Neuronal stem cell (in vitro differentiated cells): Measurements from ENCODE around the gene DDT.
A peak's percentile ranks its signal among the peaks of the same experiment; 100 is the strongest.

Experiments
- DNase-seq: peaks from one replicate; pipeline ENCODE4 v3.0.0-alpha.2; 2013; ENCODE audit warnings: low spot score
- H2AFZ ChIP-seq: one replicate; pipeline ENCODE4 v1.6.1; 2013; ENCODE audit warnings: mild to moderate bottlenecking, low read length, inconsistent platforms
- H2AK5ac ChIP-seq: 2 replicates; pipeline ENCODE4 v1.6.1; 2013; ENCODE audit warnings: low read depth, mild to moderate bottlenecking, inconsistent platforms, low read length, moderate library complexity, mixed read lengths
- H2BK120ac ChIP-seq: 2 replicates; pipeline ENCODE4 v1.6.1; 2013; ENCODE audit warnings: low read depth, mild to moderate bottlenecking, inconsistent platforms, low read length, moderate library complexity, mixed read lengths
- H2BK12ac ChIP-seq: one replicate; pipeline ENCODE4 v1.6.1; 2013; ENCODE audit warnings: low read length, inconsistent platforms
- H2BK15ac ChIP-seq: 2 replicates; pipeline ENCODE4 v1.6.1; 2013; ENCODE audit warnings: mild to moderate bottlenecking, low read length, inconsistent platforms, mixed read lengths
- H2BK5ac ChIP-seq: one replicate; pipeline ENCODE4 v1.6.1; 2013; ENCODE audit warnings: inconsistent platforms, mild to moderate bottlenecking, low read length, moderate library complexity
- H3K14ac ChIP-seq: one replicate; pipeline ENCODE4 v1.6.1; 2013; ENCODE audit warnings: low read length, inconsistent platforms
- H3K18ac ChIP-seq: 2 replicates; pipeline ENCODE4 v1.6.1; 2013; ENCODE audit warnings: low read length, inconsistent platforms
- H3K23ac ChIP-seq: 2 replicates; pipeline ENCODE4 v1.6.1; 2013; ENCODE audit warnings: low read depth, mild to moderate bottlenecking, mixed read lengths, low read length, inconsistent platforms; ENCODE audit not compliant: poor library complexity
- H3K27ac ChIP-seq: replicated peaks from 3 replicates; pipeline ENCODE4 v1.5.1; 2013; ENCODE audit warnings: low read length, inconsistent platforms
- H3K27me3 ChIP-seq, 3 experiments: 2 replicates each; pipeline ENCODE4 v1.6.1; 2013; ENCODE audit warnings: low read length in 3 of 3, mild to moderate bottlenecking in 2 of 3, inconsistent platforms in 1 of 3, low read depth in 1 of 3, mixed read lengths in 1 of 3, moderate library complexity in 1 of 3; ENCODE audit not compliant: control insufficient read depth in 3 of 3, insufficient read depth in 3 of 3
- H3K36me3 ChIP-seq, 2 donors: replicated peaks in 1 of 2; 2 replicates each; pipeline ENCODE4 v1.6.1; 2013; ENCODE audit warnings: low read length in 2 of 2; ENCODE audit not compliant: control insufficient read depth in 2 of 2, insufficient read depth in 2 of 2
- H3K4ac ChIP-seq: 2 replicates; pipeline ENCODE4 v1.6.1; 2013; ENCODE audit warnings: inconsistent platforms, mild to moderate bottlenecking, low read length, moderate library complexity
- H3K4me1 ChIP-seq, 2 donors: 1 replicate in 1 of 2; 2 replicates in 1 of 2; pipeline ENCODE4 v1.6.1; 2013; ENCODE audit warnings: low read length in 2 of 2, low read depth in 1 of 2; ENCODE audit not compliant: control insufficient read depth in 2 of 2, insufficient read depth in 1 of 2
- H3K4me2 ChIP-seq: one replicate; pipeline ENCODE4 v1.6.1; 2013; ENCODE audit warnings: mild to moderate bottlenecking, low read length, inconsistent platforms; ENCODE audit not compliant: insufficient read depth, poor library complexity, severe bottlenecking
- H3K4me3 ChIP-seq, 2 donors: 2 replicates each; pipeline ENCODE4 v1.5.1; 2013; ENCODE audit warnings: low read length in 2 of 2, mild to moderate bottlenecking in 2 of 2, inconsistent platforms in 1 of 2, moderate library complexity in 1 of 2
- H3K79me1 ChIP-seq: one replicate; pipeline ENCODE4 v1.6.1; 2013; ENCODE audit warnings: low read depth, mild to moderate bottlenecking, inconsistent platforms, low read length, moderate library complexity
- H3K9ac ChIP-seq: one replicate; pipeline ENCODE4 v1.6.1; 2013; ENCODE audit warnings: mild to moderate bottlenecking, low read depth, low read length, inconsistent platforms; ENCODE audit not compliant: poor library complexity
- H3K9me3 ChIP-seq, 2 donors: replicated peaks in 1 of 2; 2 replicates each; pipeline versions ENCODE3 to v1.6.1; 2013; ENCODE audit warnings: low read length in 2 of 2, mild to moderate bottlenecking in 2 of 2, inconsistent platforms in 1 of 2, low read depth in 1 of 2, mixed read lengths in 1 of 2, moderate library complexity in 1 of 2; ENCODE audit not compliant: control insufficient read depth in 2 of 2, insufficient read depth in 1 of 2
- H4K8ac ChIP-seq: one replicate; pipeline ENCODE4 v1.6.1; 2013; ENCODE audit warnings: low read depth, mild to moderate bottlenecking, inconsistent platforms, low read length, moderate library complexity
- H4K91ac ChIP-seq: one replicate; pipeline ENCODE4 v1.6.1; 2013; ENCODE audit warnings: low read length, low read depth, mild to moderate bottlenecking, inconsistent platforms; ENCODE audit not compliant: poor library complexity
- WGBS, 2 donors: extraction: QIAGEN DNeasy Blood & Tissue Kit; methylation state at CpG; one replicate each; pipeline ENCODE4 v1.1.7; 2013; ENCODE audit warnings: missing lambda C conversion rate in 2 of 2, mixed read lengths in 1 of 2; ENCODE audit not compliant: insufficient read length in 2 of 2, insufficient replicate concordance in 1 of 2; ENCODE audit errors: extremely low coverage in 2 of 2; 5-methylcytosine and 5-hydroxymethylcytosine counted together

Gene DDT

DNA sequence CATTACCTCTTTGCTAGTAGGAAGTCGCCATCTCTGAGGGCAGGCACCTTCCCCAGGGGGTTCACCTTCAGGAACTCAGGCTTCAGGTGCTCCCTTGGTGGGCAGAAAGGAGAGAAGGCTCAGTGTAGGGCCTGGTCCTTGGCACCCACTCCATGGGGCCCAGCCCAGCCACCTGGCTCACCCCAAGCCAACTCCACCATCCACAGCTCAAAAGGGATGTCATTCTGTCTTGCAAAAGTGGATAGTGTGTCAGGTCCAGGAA lies 33.7 kb upstream of the DDT start:
- H3K27me3 ChIP-seq, result peaks cover 0 to 32% (median 0%) of the 10 kb centered on the region in 3 experiments
- no peak overlapping the region for H3K27ac ChIP-seq
- H3K4ac ChIP-seq, result no peak overlapping the region
- no peak overlapping the region for H3K9ac ChIP-seq
- H2BK5ac ChIP-seq, result peak overlapping the region; percentile 4
- H4K8ac ChIP-seq, result no peak overlapping the region
- DNase-seq, result no peak
- no CpG with 5 or more reads among the region's 1 CpG for WGBS, 2 donors
- H4K91ac ChIP-seq, result peak overlapping the region; percentile 31
- H3K18ac ChIP-seq, result peak overlapping the region; percentile 0
- H3K4me2 ChIP-seq, result no peak overlapping the region
- no peak overlapping the region for H2BK15ac ChIP-seq
- H2BK120ac ChIP-seq, result no peak overlapping the region
- no peak overlapping the region for H2AFZ ChIP-seq
- peaks cover 0 to 8% of the 10 kb centered on the region in 2 donors for H3K9me3 ChIP-seq
- no peak overlapping the region for H3K14ac ChIP-seq
- H3K23ac ChIP-seq, result no peak overlapping the region
- H3K4me1 ChIP-seq, result peaks cover 3 to 11% of the 10 kb centered on the region in 2 donors
- no peak overlapping the region for H3K4me3 ChIP-seq
- no peak overlapping the region for H2AK5ac ChIP-seq
- peaks cover 6% of the 10 kb centered on the region for H3K79me1 ChIP-seq
- H3K36me3 ChIP-seq, result no peaks in the 10 kb centered on the region
- H2BK12ac ChIP-seq, result no peak overlapping the region

DNA sequence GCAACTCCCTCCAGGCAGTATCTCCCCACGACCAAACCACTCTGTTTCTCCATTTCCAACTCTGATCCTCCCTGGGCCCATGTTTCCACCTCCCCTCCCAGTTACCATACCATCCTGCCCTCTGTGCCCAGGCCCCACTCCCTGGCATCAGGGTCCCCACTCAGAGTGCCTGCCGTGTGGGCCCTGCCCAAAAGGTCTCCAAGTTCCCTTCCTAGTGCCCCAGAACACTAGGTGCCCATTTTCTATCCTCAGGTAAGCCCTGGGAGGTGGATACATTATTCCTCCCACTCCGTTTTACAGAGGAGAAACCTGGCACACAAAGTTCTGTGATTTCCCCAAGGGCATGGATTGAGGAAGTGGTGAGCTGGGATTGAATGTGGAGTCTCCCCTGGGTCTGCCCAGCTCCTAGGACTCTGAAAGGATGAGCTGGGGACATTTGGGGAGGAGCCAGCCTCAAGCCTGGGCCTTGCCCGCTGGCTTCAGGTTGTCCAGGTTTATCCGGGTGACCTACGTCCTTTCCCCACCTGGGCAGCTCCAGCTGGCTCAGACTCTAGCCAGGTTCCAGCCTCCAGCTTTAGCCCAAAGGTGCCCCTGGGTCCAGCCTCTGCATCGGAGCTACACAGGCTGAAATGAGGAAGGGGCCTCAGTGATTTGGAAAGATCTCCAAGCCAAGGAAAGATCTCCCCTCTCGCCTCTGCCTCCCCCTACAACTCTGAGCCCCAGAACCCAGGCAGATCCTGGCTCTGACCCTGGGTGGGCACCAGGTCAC lies 33.2 kb upstream of the DDT start:
- H3K4ac ChIP-seq, result no peak overlapping the region
- no peak for DNase-seq
- peak overlapping the region; percentile 7 for H3K18ac ChIP-seq
- H3K23ac ChIP-seq, result peak overlapping the region; percentile 17
- peak overlapping the region; percentile 30 for H2BK5ac ChIP-seq
- no peak overlapping the region for H3K14ac ChIP-seq
- H3K4me2 ChIP-seq, result no peak overlapping the region
- peaks cover 3 to 10% of the 10 kb centered on the region in 2 donors for H3K4me1 ChIP-seq
- H3K9ac ChIP-seq, result no peak overlapping the region
- no peak overlapping the region for H2BK12ac ChIP-seq
- no peaks in the 10 kb centered on the region for H3K36me3 ChIP-seq
- H2AK5ac ChIP-seq, result peak overlapping the region; percentile 22
- peaks cover 6% of the 10 kb centered on the region for H3K79me1 ChIP-seq
- no peak overlapping the region for H3K4me3 ChIP-seq
- H2AFZ ChIP-seq, result no peak overlapping the region
- H2BK120ac ChIP-seq, result no peak overlapping the region
- H3K27ac ChIP-seq, result no peak overlapping the region
- peaks cover 0 to 32% (median 0%) of the 10 kb centered on the region in 3 experiments for H3K27me3 ChIP-seq
- peaks cover 0 to 8% of the 10 kb centered on the region in 2 donors for H3K9me3 ChIP-seq
- WGBS, 2 donors, result no CpG with 5 or more reads among the region's 8 CpGs
- H4K91ac ChIP-seq, result no peak overlapping the region
- no peak overlapping the region for H2BK15ac ChIP-seq
- H4K8ac ChIP-seq, result peak overlapping the region; percentile 53

DNA sequence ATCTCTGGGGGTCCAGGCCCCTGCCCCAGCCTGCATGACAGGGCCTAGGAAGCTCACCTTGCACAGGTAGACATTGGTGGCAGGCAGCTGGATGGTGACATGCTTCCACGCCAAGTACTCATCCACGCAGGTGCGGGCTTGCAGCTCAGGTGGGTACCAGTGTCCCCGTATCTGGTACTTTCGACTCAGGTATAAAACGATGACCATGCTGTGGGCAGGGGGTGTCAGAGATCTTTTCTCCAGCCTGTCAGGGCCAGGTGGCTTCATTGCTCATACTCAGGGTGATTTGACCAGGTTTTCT lies 32.6 kb upstream of the DDT start:
- Histone ChIP-seq H3K27ac (no peak overlapping the region), H3K9me3 (peaks cover 0 to 8% of the 10 kb centered on the region in 2 donors), H2BK12ac (no peak overlapping the region), H3K23ac (peak overlapping the region; percentile 17), H3K79me1 (peaks cover 3% of the 10 kb centered on the region), H3K4me2 (no peak overlapping the region), H3K36me3 (no peaks in the 10 kb centered on the region), H3K18ac (no peak overlapping the region), H3K14ac (peak overlapping the region; percentile 77), H2AK5ac (peak overlapping the region; percentile 22), H2BK120ac (no peak overlapping the region), H4K91ac (no peak overlapping the region), H3K9ac (no peak overlapping the region), H3K4me3 (no peak overlapping the region), H2BK5ac (peak overlapping the region; percentile 30), H3K4me1 (peaks cover 0 to 8% of the 10 kb centered on the region in 2 donors), H2BK15ac (peak overlapping the region; percentile 23), H4K8ac (no peak overlapping the region), H3K4ac (no peak overlapping the region), H3K27me3 (peaks cover 0 to 32% (median 0%) of the 10 kb centered on the region in 3 experiments), H2AFZ (no peak overlapping the region)
- WGBS, 2 donors, result no CpG with 5 or more reads among the region's 6 CpGs
- no peak for DNase-seq

DNA sequence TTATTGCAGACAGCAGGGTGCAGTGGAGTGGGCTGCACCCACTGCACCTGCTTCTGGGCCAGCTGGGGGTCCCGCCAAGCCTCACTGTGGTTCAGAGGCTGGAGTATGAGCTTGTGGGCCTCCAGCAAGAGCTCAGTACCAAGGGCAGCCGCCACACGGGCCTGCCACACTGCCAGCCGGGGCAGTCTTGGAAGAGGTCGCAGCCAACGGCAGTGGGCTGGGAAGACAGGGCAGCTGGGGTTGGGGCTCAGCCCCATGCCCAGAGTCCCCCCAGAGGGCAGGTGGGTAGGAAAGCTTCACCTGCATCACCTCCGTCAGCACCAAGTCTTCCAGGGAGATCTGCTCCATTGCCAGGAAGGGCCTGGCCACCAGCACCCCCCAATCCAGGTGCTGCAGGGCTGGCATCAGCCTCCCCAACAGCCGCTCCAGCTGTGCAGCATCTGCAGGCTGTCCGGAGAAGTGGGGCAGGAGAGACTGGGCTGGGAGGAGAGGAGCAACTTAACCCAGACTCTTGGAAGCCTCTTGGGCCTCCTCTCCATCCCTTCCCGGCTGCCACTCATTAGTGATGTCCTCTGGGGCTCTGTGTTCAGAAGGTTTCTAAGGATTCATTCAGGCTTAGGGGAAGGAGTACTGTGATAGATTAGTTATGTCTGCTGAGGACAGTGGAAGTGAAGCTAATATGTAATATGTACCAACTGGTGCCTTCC lies 32.1 kb upstream of the DDT start:
- Histone ChIP-seq H3K18ac (peak overlapping the region; percentile 6), H3K9me3 (peaks cover 0 to 8% of the 10 kb centered on the region in 2 donors), H2BK120ac (no peak overlapping the region), H2BK12ac (no peak overlapping the region), H3K14ac (no peak overlapping the region), H4K91ac (no peak overlapping the region), H3K9ac (no peak overlapping the region), H3K4me2 (no peak overlapping the region), H2BK5ac (no peak overlapping the region), H3K4ac (no peak overlapping the region), H3K27me3 (peaks cover 0 to 32% (median 0%) of the 10 kb centered on the region in 3 experiments), H3K27ac (no peak overlapping the region), H2AFZ (no peak overlapping the region), H3K4me1 (peaks cover 1 to 8% of the 10 kb centered on the region in 2 donors), H2AK5ac (peak overlapping the region; percentile 6), H3K4me3 (no peak overlapping the region), H3K79me1 (no peaks in the 10 kb centered on the region), H3K23ac (no peak overlapping the region), H4K8ac (no peak overlapping the region), H2BK15ac (peak overlapping the region; percentile 29), H3K36me3 (no peaks in the 10 kb centered on the region)
- DNase-seq, result no peak
- no CpG with 5 or more reads among the region's 10 CpGs for WGBS, 2 donors
